ENCODE data around the gene HCRT.
A peak's percentile ranks its signal among the peaks of the same experiment; 100 is the strongest.

Gene HCRT

DNA sequence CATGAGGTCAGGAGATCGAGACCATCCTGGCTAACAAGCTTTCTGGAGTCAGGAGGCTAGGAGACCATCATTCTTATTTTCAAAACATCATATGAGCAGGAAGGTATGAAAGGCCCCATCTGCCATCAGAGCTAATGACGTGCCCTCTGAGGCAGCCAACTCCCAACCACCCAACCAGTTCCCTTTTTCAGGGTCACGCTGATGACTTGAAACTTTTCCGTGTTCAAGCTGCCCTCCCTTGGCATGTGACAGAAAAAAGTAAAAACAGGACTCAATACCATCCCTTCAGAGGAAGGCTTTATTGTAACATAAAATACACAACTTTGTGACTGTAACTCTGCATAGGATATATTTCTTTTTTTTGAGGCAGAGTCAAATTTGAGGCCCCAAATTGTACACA lies 13.6 kb upstream of the HCRT start:
- ATAC-seq (ENCODE audit: low read depth): no peak
- Histone ChIP-seq H3K9me3 (ENCODE audit: severe bottlenecking) (no peaks in the 10 kb centered on the region), H3K4me1 (ENCODE audit: insufficient read depth, poor library complexity, severe bottlenecking) (no peaks in the 10 kb centered on the region), H3K27me3 (ENCODE audit: insufficient read depth, poor library complexity, severe bottlenecking) (no peaks in the 10 kb centered on the region), H3K36me3 (ENCODE audit: low read depth) (peaks cover 3% of the 10 kb centered on the region; the same call in 1 of the 2 replicates), H3K4me3 (ENCODE audit: severe bottlenecking) (no peak overlapping the region), H3K27ac (ENCODE audit: poor library complexity, severe bottlenecking) (no peak overlapping the region)
- no peak for DNase-seq (ENCODE audit: low spot score)
- no peak for TF ChIP-seq CTCF (IDR thresholded peaks at IDR 0.05; ENCODE audit: poor library complexity, severe bottlenecking)

- Histone ChIP-seq H3K27me3 (ENCODE audit: insufficient read depth, poor library complexity, severe bottlenecking) (no peaks in the 10 kb centered on the region), H3K9me3 (ENCODE audit: severe bottlenecking) (no peaks in the 10 kb centered on the region), H3K36me3 (ENCODE audit: low read depth) (peaks cover 3% of the 10 kb centered on the region; the same call in 1 of the 2 replicates), H3K27ac (ENCODE audit: poor library complexity, severe bottlenecking) (no peak overlapping the region), H3K4me1 (ENCODE audit: insufficient read depth, poor library complexity, severe bottlenecking) (no peaks in the 10 kb centered on the region), H3K4me3 (ENCODE audit: severe bottlenecking) (no peak overlapping the region)
- no peak for DNase-seq (ENCODE audit: low spot score)
- no peak for TF ChIP-seq CTCF (IDR thresholded peaks at IDR 0.05; ENCODE audit: poor library complexity, severe bottlenecking)
- no peak for ATAC-seq (ENCODE audit: low read depth)
Measured at GRCh38 chr17:42197564-42198156, 12.4 kb upstream of the HCRT start.

GRCh38 chr17:42193969-42194899 lies 9.0 kb upstream of the HCRT start, which contains the start of gene GHDC:
Gene GHDC, minus strand, starts transcription at chr17:42194494. Its CDS starts 913 bp downstream, at chr17:42193581.
- Histone ChIP-seq H3K9me3 (ENCODE audit: severe bottlenecking) (no peaks in the 10 kb centered on the region), H3K27me3 (ENCODE audit: insufficient read depth, poor library complexity, severe bottlenecking) (no peaks in the 10 kb centered on the region), H3K4me3 (ENCODE audit: severe bottlenecking) (peak within 1 kb of the TSS; percentile 46), H3K27ac (ENCODE audit: poor library complexity, severe bottlenecking) (no peak within 1 kb of the TSS), H3K4me1 (ENCODE audit: insufficient read depth, poor library complexity, severe bottlenecking) (no peaks in the 10 kb centered on the region), H3K36me3 (ENCODE audit: low read depth) (no peaks in the 10 kb centered on the region)
- no peak for TF ChIP-seq CTCF (IDR thresholded peaks at IDR 0.05; ENCODE audit: poor library complexity, severe bottlenecking)
- peak; percentile 96 for ATAC-seq (ENCODE audit: low read depth)
- DNase-seq (ENCODE audit: low spot score): no peak

GRCh38 chr17:42193216-42193968 lies 8.1 kb upstream of the HCRT start:
- ATAC-seq (ENCODE audit: low read depth) (no peak), DNase-seq (ENCODE audit: low spot score) (no peak)
- TF ChIP-seq CTCF (IDR thresholded peaks at IDR 0.05; ENCODE audit: poor library complexity, severe bottlenecking): no peak
- no peaks in the 10 kb centered on the region for H3K27me3 ChIP-seq (ENCODE audit: insufficient read depth, poor library complexity, severe bottlenecking)
- H3K9me3 ChIP-seq (ENCODE audit: severe bottlenecking): no peaks in the 10 kb centered on the region
- no peak overlapping the region for H3K27ac ChIP-seq (ENCODE audit: poor library complexity, severe bottlenecking)
- H3K4me3 ChIP-seq (ENCODE audit: severe bottlenecking): peak overlapping the region; percentile 46
- H3K36me3 ChIP-seq (ENCODE audit: low read depth): no peaks in the 10 kb centered on the region
- H3K4me1 ChIP-seq (ENCODE audit: insufficient read depth, poor library complexity, severe bottlenecking): no peaks in the 10 kb centered on the region
